Keratinocyte (primary cell): ENCODE data around the gene SUGCT.

ENCODE experiments used
- CTCF ChIP-seq, 3 experiments: IDR thresholded peaks in 1 of 3; conservative IDR thresholded peaks in 1 of 3; optimal IDR thresholded peaks in 1 of 3; 2 replicates in 2 of 3; 3 replicates in 1 of 3; pipeline versions ENCODE3 to v1.5.1; 2011; ENCODE audit warnings: low read length in 3 of 3, mild to moderate bottlenecking in 3 of 3, moderate library complexity in 2 of 3, control low read depth in 1 of 3, inconsistent platforms in 1 of 3; ENCODE audit not compliant: insufficient read depth in 2 of 3; ENCODE audit errors: extremely low read depth in 1 of 3
- EZH2 ChIP-seq: IDR thresholded peaks from one replicate; pipeline ENCODE4 v1.6.1; 2012; ENCODE audit warnings: inconsistent platforms, mild to moderate bottlenecking, low read length, moderate library complexity

GRCh38 chr7:40822861-40823260, 688.1 kb downstream of the SUGCT start:
- TF ChIP-seq CTCF (optimal IDR thresholded peaks at IDR 0.05 in 1 of 3, IDR thresholded peaks at IDR 0.05 in 1 of 3, conservative IDR thresholded peaks at IDR 0.05 in 1 of 3; ENCODE audit: extremely low read depth in 1 of 3, insufficient read depth in 2 of 3, low read length in 3 of 3): no peak
- TF ChIP-seq EZH2: no peak
